Nephron progenitor cell (in vitro differentiated cells): Measurements from ENCODE around the gene NIT2.

Experiments
- DNase-seq: peaks from one replicate; pipeline ENCODE4 v3.0.0; 2021
- H3K27ac Mint-ChIP-seq: 2 replicates; pipeline ENCODE4 v1.8.0; 2021; ENCODE audit warnings: mild to moderate bottlenecking, moderate library complexity, mixed read lengths
- H3K27me3 Mint-ChIP-seq: 2 replicates; pipeline ENCODE4 v1.8.0; 2021; ENCODE audit warnings: mild to moderate bottlenecking, low read depth, mixed read lengths; ENCODE audit not compliant: poor library complexity
- H3K36me3 Mint-ChIP-seq: 2 replicates; pipeline ENCODE4 v1.8.0; 2021; ENCODE audit warnings: low read depth, mixed read lengths
- H3K4me1 Mint-ChIP-seq: 2 replicates; pipeline ENCODE4 v1.8.0; 2021; ENCODE audit warnings: mixed read lengths
- H3K4me3 Mint-ChIP-seq: 2 replicates; pipeline ENCODE4 v1.8.0; 2021; ENCODE audit warnings: mild to moderate bottlenecking, moderate library complexity, mixed read lengths
- H3K9me3 Mint-ChIP-seq: 2 replicates; pipeline ENCODE4 v1.8.0; 2021; ENCODE audit warnings: mild to moderate bottlenecking, moderate library complexity, mixed read lengths
- TF ChIP-seq, protein P1 (sequence below): fragments of 200-600 bp; sonication (generic); IDR thresholded peaks from 2 replicates; pipeline ENCODE4 v1.5.0; 2021; ENCODE audit warnings: antibody characterized with exemption

Gene NIT2

DNA sequence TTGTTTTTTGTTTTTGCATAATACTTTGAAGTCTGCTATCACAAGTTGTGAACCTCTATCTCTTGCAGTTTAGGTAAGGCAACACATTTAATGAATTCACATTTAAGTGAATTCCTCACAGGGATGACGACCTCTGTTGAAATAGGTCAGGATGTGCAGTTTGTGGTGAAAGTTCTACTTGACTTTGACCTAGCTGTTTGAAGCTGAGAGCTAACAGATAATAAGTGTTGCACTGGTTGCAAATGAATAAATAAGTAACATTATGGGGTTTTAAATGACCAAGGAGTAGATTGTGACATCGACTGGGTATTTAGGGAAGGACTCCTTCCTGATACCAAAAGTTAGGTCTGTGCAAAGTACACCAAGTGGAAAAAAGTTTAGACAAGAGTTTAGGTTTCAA is 23.9 kb downstream of the NIT2 start:
- H3K4me1 Mint-ChIP-seq: no peaks in the 10 kb centered on the region
- H3K27ac Mint-ChIP-seq: no peak overlapping the region
- no peak for DNase-seq
- no peaks in the 10 kb centered on the region for H3K27me3 Mint-ChIP-seq
- peaks cover 59% of the 10 kb centered on the region for H3K36me3 Mint-ChIP-seq
- no peak overlapping the region for H3K4me3 Mint-ChIP-seq
- TF ChIP-seq, protein P1, sequence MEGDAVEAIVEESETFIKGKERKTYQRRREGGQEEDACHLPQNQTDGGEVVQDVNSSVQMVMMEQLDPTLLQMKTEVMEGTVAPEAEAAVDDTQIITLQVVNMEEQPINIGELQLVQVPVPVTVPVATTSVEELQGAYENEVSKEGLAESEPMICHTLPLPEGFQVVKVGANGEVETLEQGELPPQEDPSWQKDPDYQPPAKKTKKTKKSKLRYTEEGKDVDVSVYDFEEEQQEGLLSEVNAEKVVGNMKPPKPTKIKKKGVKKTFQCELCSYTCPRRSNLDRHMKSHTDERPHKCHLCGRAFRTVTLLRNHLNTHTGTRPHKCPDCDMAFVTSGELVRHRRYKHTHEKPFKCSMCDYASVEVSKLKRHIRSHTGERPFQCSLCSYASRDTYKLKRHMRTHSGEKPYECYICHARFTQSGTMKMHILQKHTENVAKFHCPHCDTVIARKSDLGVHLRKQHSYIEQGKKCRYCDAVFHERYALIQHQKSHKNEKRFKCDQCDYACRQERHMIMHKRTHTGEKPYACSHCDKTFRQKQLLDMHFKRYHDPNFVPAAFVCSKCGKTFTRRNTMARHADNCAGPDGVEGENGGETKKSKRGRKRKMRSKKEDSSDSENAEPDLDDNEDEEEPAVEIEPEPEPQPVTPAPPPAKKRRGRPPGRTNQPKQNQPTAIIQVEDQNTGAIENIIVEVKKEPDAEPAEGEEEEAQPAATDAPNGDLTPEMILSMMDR: no peak
- peaks cover 4% of the 10 kb centered on the region for H3K9me3 Mint-ChIP-seq

DNA sequence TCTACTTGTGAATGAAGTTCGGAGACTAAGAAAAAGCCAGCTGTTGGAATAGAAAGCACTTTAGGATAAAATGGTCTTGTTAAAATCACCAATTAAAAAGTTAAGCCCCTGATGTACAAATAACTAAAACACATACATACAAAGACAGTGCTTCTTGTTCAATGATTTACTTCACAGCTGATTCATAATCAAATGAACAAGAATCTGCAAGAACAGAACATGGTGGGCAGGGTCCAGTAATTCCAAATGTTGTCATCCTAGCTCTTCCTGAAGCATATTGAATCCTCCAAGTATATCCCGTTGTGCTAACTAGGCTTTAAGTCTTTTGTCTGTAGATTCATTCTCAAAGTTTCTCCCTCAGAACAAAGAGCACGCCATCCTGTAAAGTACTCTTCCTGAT is 24.5 kb downstream of the NIT2 start:
- Mint-ChIP-seq H3K9me3 (peaks cover 4% of the 10 kb centered on the region), H3K27me3 (no peaks in the 10 kb centered on the region), H3K4me1 (no peaks in the 10 kb centered on the region), H3K36me3 (peaks cover 62% of the 10 kb centered on the region), H3K27ac (no peak overlapping the region), H3K4me3 (no peak overlapping the region)
- TF ChIP-seq, protein P1: no peak
- DNase-seq: no peak

DNA sequence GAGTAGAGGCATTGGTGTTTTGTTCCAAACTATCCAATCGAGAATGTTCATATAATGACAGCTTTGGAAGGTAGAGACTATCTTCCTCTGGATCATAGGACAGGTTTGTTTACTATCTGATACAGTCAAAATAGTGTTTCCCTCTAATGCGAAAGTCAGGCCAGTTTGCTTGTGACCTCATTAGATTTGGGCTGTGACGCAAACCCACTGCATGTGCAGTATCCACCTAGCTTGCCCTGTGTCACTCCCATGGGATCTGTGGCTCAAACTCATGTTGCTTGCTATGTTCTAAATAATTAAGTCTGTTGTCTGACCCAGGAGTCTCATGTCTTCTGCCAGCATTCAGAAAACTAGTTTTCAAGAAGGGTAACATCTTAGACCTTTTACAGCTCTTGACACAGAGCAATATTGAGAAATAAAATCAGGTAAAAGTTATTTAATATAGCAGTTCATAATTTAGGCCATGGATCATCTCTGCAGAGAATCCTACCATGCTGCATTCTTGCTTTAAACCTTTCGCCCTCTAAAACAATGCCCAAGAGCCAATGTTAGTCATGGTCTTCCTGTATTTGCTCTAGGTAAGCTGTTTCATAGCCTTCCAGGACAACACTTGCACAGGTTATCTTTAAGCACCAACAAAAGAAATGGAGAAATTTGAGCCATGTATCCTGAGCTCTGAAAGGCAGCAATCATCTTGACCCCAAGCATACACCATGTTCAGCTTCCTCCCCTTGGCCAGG is 26.4 kb downstream of the NIT2 start:
- no peak for DNase-seq
- H3K27ac Mint-ChIP-seq: no peak overlapping the region
- TF ChIP-seq, protein P1: no peak
- peaks cover 4% of the 10 kb centered on the region for H3K9me3 Mint-ChIP-seq
- no peaks in the 10 kb centered on the region for H3K27me3 Mint-ChIP-seq
- H3K4me1 Mint-ChIP-seq: no peaks in the 10 kb centered on the region
- H3K4me3 Mint-ChIP-seq: no peak overlapping the region
- peaks cover 66% of the 10 kb centered on the region for H3K36me3 Mint-ChIP-seq

DNA sequence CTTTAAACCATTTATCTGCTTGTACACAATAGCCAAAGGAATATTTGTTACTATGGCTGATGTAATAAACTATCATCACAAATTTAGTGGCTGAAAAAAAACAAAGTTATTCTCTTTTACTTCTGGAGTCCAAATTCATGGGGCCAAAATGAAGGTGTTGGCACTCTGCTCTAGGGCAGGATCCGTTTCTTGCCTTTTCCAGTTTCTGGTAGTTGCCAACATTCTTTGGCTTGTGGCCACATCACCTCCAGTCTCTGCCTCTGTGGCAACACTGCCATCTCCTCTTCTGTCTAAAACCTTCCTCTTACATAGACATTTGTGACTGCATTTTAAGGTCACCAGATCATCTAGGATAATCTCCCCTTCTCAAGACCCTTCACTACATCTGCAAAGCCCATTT is 27.3 kb downstream of the NIT2 start:
- no peaks in the 10 kb centered on the region for H3K4me1 Mint-ChIP-seq
- no peak overlapping the region for H3K4me3 Mint-ChIP-seq
- H3K27me3 Mint-ChIP-seq: no peaks in the 10 kb centered on the region
- DNase-seq: no peak
- TF ChIP-seq, protein P1: no peak
- peaks cover 65% of the 10 kb centered on the region for H3K36me3 Mint-ChIP-seq
- peak overlapping the region; percentile 72 for H3K27ac Mint-ChIP-seq
- H3K9me3 Mint-ChIP-seq: peaks cover 4% of the 10 kb centered on the region

DNA sequence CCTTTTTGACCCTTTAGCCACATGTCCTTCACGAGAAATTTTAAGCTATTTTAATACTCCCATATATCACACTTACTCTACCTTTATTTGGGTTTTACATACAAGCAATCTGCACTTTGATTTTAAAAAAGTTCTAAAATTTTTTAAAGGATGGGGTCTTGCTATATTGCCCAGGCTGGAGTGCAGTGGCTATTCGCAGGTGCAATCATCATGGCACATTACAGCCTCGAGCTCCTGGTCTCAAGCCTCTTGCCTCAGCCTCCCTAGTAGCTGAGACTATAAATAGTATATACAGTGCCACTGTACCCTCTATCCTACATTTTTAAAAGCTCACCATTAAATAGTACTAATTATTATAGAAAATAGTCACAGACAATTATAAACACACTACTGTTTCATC is 29.9 kb downstream of the NIT2 start:
- Mint-ChIP-seq H3K27ac (no peak overlapping the region), H3K27me3 (no peaks in the 10 kb centered on the region), H3K4me3 (no peak overlapping the region), H3K4me1 (no peaks in the 10 kb centered on the region), H3K36me3 (peaks cover 69% of the 10 kb centered on the region), H3K9me3 (peaks cover 4% of the 10 kb centered on the region)
- TF ChIP-seq, protein P1: no peak
- no peak for DNase-seq

DNA sequence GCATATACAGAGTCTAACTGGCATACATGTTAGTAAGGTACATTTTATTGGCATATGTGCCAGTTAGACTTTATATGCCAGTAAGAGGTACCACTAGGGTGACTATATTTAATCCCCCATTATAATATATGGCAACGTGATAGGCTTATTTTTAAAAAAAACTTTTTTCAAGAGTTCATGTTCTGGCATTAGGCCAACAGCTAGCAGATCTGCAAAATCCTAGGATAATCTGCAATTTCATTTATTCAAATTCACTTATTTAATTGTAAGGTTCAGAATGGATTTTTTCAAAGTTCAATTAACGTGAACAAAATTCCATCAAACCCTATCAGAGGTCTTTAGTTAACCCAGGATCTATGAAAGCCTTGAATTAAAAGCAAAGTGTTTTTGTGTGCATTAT is 31.9 kb downstream of the NIT2 start:
- H3K4me1 Mint-ChIP-seq: no peaks in the 10 kb centered on the region
- peaks cover 70% of the 10 kb centered on the region for H3K36me3 Mint-ChIP-seq
- H3K4me3 Mint-ChIP-seq: no peak overlapping the region
- no peak for DNase-seq
- TF ChIP-seq, protein P1: no peak
- H3K9me3 Mint-ChIP-seq: peaks cover 4% of the 10 kb centered on the region
- no peak overlapping the region for H3K27ac Mint-ChIP-seq
- no peaks in the 10 kb centered on the region for H3K27me3 Mint-ChIP-seq
